ENCODE data around the gene DNASE1L1.

Gene DNASE1L1

DNA sequence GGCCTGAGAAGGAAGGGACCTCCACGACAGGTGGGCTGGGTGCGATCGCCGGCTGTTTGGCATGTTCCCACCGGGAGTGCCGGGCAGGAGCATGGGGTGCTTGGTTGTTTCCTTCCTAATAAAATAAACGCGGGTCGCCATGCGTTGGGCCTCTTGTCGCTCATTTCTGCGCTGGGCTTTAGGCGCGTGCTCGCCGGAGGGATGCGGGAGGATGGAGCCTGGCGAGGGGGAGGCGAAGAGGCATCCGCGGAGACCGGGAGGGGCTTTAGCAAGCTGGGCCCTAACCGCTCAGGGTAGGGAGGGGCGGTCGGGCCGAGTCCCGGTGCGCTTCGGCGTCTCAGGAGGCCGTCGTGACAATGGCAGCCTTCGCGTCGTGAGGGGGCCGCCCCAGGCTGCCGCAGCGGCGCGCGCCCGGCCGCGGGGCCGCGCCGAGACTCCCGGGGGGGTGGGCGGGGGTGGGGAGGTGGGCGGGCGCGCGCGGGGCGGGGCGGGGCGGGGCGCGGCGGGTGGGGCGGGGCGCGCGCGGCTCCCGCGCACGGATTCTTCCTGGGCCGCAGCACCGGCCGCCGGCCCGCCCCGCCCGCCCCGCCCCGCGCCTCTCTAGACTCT is 27.4 kb upstream of the DNASE1L1 start:
- DNase-seq: peak; percentile 9

DNA sequence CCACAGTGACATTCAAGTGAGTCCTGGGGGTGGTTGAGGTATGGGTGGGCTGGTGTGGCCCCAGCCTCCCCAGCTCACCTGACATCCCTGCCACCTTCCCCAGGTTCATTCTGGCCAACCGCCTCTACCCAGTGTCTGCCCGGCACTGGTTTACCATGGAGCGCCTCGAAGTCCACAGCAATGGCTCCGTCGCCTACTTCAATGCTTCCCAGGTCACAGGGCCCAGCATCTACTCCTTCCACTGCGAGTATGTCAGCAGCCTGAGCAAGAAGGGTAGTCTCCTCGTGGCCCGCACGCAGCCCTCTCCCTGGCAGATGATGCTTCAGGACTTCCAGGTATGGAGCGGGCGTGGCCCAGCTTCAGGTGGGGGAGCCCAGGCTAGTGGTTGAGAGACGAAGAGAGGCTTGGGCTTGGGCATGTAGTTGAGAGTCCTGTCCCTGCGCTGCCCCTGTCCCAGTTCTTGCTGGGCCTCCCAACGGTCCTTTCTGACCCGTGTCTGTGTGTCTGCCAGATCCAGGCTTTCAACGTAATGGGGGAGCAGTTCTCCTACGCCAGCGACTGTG is 26.2 kb upstream of the DNASE1L1 start:
- DNase-seq: no peak

DNA sequence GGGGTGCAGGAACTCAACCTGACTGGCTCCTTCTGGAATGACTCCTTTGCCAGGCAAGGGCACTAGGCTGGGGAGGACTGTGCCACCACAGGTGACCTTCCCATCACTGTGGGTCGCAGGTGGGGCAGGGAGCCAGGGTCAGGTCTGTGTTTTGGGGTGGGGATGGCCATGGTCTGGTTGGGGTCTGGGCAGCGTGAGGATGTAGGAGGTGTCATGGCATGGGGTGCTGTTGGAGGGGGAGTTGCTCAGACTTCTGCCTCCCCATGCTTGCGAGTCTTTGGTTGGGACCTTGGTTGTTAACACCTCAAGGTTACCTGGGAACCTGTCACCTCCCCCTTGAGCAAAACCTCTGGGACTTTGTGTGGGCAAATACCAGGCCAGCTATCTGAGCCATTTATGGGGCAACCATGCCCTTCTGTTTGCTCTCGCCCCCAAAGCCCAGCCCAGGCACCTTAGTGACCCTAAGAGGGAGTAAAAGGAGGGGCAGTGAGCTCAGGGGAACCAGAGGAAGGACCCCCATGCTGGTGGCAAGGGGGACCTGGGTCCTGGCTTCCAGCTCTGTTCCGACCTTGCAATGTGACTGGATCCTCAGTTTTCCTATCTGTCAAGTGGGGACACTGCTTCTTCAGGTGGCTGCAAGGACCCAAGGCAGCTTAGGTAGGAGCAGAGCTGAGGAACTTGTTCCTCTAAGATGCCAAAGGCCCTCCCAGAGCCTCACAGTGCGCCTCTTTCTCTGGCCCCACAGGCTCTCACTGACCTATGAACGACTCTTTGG is 25.5 kb upstream of the DNASE1L1 start:
- no peak for DNase-seq

DNA sequence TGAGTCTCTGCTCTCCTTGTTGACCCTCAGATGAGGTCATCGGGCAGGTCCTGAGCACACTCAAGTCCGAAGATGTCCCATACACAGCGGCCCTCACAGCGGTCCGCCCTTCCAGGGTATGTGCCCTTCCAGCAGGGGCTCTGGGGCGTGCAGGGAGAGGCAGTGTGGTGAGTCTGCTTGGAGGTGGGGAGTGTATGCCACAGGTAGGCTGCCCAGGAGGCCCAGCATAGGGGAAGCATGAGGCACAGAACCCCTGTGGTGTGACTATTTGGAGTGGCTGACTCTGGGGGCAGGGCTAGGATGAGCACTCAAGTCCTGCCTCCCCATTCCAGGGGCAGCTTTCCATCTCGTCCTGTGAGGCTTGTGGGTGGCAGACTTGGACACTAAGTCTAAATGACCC is 24.6 kb upstream of the DNASE1L1 start:
- no peak for DNase-seq

DNA sequence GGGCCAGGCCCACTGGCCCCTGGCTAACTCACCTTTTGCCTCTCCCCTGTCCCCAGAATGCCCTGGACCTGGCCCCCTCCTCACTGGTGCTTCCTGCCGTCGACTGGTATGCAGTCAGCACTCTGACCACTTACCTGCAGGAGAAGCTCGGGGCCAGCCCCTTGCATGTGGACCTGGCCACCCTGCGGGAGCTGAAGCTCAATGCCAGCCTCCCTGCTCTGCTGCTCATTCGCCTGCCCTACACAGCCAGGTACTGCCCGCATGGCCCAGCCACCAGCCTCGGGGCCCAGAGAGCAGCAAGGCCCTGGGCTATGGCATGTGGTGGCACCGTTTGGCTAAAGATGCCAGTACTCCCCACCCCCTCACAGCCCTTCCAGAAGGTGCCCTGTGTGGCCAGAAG is 23.2 kb upstream of the DNASE1L1 start:
- no peak for DNase-seq

DNA sequence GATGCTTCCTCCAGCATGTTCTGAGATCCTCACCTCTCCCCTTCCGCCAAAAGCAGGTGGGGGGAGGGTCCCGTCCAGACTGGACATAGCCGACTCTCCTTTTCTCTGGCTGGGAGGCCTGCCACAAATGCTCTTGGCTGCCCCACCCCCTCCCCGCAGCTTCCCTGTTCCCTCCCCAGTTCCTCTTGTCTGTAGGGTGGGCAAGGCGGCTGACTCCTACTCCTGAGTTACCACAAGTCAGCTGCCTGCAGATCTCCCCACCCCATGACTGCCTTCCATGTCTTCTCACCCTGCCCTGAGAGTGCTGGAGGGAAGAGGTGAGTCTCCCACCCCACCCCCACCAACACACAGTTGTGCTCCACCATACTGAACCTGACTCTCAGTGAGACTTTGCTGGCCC is 22.3 kb upstream of the DNASE1L1 start:
- no peak for DNase-seq

DNA sequence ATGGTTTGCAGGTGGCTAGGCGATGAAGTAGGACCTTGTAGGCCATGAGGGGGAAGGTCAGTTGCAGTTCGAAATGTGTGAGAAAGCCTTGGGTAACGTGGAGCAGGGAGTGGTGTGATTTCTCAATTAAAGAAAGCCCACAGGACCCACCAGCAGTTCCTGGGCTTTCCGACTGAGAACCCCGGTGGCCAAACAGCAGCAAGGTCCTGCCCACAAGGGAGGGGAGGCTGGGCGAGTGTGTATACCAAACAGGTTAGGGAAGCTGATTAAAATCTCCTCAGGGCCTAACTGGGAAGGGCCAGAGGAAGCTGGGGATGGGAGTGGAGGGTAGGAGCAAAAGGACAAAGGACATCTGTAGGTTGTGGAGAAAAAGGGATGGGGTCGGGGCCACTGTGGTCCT is 21.9 kb upstream of the DNASE1L1 start:
- DNase-seq: no peak

DNA sequence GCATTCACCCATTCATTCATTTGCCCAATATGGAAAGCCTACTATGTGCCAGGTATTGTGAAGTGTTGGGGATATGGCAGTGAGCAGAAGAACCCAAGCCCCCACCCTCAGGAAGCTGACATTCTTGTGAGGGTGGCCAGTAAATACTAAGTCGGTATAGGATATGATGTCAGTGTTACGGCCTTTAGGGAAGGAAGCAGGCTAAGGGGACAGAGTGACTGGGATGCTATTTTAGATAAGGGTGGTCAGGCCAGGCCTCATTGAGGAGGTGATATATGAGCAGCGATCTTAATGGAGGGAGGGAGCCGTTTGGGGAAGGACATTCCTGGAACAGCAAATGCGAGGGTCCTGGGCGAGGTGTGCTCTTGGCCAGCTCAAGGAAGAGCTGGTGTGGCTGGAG is 21.4 kb upstream of the DNASE1L1 start:
- DNase-seq: no peak

DNA sequence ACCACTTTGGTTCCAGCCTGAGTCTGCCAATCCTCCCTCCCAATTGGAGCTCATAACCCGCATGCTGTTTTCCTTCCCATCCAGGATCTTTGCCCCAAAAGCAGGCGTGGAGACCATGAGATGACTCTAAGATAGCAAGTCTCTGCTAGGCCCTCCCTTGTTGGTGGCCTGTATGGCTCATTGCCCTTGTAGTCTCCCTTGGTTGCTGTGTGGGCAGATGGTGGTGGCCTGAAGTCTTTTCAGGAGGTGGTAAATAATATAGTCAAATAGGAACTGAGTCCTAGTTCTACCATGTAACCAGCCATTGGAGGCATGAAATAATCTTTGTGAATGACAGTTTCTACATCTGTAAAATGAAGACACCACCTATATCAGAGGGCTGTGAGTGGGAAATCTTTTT is 20.7 kb upstream of the DNASE1L1 start:
- no peak for DNase-seq

DNA sequence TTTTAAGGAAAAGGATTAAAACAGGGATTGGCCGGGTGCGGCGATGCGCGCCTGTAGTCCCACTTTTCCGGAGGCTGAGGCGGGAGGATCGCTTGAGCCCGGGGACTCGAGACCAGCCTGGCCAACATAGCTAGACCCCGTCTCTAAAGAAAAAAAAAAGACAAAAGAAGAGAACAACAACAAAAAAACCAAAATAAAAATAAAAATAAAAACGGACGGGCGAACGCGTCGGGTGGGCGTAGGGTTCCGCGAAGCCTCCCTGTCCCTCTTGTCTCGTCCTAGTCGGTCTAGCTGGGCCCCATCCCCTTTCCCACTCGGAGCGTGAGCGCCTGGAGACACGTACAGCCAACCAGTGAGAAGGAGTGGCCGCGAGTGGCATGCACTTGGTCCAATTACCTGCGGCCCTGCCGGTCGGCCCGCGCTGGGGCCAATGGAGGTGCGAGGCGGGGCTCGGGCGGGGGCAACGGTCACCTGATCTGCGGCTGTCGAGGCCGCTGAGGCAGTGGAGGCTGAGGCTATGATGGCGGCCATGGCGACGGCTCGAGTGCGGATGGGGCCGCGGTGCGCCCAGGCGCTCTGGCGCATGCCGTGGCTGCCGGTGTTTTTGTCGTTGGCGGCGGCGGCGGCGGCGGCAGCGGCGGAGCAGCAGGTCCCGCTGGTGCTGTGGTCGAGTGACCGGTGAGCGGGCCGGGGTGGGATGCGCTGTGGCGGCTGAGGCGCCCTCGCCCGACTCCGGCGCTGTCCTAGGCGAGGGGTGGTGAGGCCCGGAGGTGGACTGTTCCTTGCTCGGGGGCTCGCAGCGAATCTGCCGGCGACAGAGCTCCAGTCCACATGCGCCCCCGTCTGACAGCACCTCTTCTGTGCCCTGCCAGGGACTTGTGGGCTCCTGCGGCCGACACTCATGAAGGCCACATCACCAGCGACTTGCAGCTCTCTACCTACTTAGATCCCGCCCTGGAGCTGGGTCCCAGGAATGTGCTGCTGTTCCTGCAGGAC is 19.4 kb upstream of the DNASE1L1 start, which contains the start of gene ATP6AP1:
Gene ATP6AP1 (plus strand): TSS at position 502 of the 996 bp plus-strand sequence. CDS start 16 bp downstream, at position 518.
- DNase-seq: peak; percentile 90

DNA sequence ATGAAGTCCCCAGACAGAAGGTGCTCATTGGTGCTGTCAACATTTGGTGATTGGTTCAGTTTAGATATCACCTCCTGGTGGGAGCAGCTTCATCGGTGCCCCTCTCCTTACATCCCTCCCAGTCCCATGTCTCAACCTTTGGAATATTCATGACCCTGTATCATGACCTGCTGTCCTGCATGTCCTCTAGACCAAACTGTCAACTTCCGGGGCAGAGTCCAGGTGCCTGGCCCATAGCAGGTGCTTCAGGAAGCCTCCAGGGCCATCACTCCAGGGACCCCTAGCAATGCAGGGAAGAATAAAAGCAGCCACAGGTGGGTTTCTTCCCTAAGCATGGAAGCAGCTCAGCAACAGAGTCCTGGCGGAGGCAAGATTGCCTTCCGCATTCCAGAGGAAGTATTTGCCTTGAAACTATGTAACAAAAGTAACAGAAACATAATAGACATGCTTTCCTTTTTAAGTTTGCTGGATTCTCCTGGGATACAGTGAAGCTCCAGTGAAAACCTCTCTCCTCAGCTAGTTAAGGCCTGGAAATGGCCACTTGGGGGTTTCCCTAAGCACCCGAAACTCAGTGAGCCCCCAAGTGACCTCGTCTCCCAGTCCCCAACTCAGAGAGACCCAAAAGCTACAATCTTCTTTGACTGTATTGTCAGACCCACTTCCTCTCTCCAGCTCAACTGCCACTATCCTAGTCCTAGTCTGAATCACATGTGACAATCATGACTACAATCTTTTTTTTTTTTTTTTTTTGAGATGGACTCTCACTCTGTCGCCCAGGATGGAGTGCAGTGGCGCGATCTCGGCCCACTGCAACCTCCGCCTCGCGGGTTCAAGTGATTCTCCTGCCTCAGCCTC is 18.1 kb upstream of the DNASE1L1 start:
- no peak for DNase-seq

DNA sequence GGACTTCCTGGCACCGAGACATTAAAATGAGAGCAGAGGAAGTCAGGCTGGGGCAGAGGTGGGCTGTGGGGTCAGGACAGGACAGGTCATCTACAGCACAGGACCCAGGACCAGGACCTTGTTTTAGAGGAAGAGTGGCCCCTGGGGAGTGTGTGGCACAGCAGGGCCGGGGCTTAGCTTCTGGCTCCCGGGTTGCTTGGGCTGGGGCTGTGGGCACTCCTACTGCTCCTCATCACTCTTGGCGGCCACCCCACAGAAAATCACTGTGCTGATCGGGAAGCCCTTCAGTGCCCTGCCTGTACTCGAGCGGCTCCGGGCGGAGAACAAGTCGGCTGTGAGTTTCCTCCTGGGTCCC is 11.3 kb upstream of the DNASE1L1 start:
- DNase-seq: no peak

DNA sequence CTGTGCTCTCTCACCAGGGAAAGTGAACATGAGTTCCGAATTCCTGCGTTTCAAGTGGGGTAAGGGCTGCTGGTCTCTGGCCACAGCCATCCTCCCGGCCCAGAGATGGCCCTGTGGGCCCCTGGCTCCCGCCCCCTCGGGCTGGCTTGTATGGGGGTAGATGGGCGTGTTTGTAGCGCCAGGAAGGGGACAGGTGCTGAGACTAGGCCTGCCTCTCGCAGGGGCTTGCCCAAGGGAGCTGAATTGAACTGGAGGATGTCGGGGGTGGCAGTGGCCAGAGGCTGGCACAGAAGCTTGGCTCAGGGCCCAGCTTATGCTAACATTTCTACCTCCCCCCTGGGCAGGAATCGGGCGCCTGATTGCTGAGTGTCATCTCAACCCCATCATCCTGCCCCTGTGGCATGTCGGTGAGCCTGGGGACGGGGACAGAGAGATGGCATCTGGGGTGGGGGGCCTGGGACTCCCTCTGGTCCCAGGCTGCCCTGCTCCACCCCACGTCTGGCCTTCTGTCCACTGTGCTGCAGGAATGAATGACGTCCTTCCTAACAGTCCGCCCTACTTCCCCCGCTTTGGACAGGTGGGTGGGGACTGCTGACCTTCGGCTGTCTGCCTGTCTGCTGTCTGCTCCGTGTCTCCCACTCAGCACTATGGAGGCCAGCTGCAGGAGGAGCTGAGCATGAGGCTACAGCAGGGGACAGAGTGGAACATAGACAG is 10.8 kb upstream of the DNASE1L1 start:
- DNase-seq: no peak

DNA sequence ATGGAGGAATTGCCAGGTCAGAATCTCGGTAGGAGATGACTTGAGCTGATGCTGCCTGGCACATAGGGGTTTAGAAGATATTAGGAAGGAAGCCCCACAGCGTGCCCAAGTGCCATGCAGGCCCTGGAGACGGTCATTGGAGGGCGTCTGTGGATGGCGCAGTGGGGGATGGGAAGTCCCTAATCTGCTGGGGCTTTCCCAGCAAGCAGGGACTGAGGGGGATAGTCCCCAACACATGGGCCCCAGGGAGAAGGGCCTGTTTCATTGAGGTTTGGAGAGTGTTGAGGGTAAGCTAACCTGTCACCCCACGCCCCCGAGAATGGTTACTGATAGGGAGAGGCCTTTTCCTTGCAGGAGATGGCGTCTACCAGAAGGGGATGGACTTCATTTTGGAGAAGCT is 10.1 kb upstream of the DNASE1L1 start:
- no peak for DNase-seq

DNA sequence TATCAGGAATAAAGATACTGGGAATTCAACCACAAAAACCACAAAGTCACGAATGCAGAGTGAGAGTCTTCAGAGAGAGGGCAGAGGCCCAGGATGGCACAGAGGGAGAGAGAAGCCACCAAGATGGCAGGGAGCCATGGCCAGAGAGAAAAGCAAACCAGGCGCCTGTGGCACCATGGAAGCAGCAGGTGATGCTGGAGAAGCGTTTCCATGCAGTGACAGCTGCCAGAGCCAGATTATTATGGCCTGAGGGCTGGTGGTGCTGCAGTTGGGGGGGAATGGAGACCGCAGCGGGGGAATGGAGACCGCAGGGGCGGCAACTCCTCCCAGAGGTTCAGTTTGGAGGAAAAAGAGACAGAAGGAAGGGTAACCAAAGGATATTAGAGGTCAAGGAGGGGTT is 8.1 kb upstream of the DNASE1L1 start:
- no peak for DNase-seq

DNA sequence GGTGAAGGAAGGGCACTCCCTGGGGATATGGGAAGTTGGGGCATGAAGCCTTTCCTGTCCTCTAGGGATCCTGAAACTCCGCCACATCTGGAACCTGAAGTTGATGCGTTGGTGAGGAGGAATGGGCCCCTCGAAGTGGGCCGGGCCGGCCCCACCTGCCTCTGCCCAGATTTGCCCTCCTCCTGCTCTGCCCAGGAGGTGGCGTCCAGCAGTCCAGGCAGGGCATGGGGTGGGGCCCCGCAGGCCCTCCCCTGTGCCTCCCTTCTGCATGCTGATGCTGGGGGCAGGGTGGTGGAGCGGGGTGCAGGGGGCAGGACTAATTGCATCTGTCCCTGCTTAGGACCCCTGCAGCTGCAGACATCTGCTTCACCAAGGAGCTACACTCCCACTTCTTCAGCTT is 4.1 kb upstream of the DNASE1L1 start:
- no peak for DNase-seq

DNA sequence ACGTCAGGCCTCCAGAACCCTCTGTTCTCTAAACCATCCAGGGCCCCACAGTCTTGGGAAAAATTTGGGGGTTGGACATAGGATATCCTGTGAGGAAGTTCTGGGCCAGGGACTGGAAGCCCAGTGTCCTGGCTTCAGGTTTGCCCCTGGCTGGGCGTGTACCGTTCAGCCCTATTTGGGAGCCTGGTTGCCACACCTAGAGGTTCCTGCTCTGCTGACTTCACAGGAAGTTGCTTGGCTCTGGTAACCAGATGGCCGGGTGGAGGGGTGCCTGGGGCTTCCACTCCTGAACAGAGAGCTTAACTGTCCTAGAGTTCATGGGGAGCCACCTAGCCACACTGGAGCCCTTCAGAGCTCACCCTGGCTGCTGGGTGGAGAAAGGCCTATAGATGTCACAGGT is 3.4 kb upstream of the DNASE1L1 start:
- DNase-seq: no peak

DNA sequence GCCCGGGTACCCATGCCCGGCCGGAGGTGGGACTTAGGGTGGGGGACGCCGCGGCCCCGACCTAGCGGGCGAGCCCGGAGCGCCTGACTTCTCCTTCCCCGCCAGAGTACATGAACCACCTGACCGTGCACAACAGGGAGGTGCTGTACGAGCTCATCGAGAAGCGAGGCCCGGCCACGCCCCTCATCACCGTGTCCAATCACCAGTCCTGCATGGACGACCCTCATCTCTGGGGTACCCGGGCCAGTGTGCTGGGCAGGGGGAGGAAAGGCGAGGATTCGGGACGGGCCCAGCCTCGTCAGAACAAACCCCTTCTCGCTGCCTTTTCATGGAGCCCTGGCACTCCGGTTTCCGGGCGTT is 2.9 kb upstream of the DNASE1L1 start:
- peak; percentile 60 for DNase-seq

DNA sequence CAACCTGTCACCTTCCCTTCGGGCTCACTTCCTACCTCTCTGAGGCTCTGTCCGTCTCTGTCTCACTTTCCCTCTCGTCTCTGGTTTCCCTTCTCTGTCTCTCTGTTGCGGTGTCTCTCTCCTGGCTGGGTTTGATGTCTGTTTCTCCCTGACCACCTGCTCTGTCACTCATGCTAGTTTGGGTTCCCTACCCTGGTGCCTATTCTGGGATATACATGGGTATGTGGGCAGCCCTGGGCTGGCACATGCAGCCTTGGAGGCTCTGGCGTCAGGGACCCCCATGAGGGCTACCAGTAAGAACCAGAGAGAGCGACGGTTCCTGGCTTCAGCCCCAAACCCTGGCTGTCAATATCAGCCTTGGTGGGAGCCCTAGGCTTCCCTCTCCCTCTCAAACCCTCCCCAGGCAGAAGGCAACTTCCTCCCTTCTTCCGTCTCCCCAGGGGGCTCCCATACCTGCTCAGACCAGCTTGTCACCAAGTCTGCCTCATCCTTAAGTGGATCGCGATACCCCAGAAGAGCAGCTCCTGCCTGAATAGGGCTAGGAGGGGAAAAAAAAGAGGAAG is 314 bp downstream of the DNASE1L1 start:
- no peak for DNase-seq

DNA sequence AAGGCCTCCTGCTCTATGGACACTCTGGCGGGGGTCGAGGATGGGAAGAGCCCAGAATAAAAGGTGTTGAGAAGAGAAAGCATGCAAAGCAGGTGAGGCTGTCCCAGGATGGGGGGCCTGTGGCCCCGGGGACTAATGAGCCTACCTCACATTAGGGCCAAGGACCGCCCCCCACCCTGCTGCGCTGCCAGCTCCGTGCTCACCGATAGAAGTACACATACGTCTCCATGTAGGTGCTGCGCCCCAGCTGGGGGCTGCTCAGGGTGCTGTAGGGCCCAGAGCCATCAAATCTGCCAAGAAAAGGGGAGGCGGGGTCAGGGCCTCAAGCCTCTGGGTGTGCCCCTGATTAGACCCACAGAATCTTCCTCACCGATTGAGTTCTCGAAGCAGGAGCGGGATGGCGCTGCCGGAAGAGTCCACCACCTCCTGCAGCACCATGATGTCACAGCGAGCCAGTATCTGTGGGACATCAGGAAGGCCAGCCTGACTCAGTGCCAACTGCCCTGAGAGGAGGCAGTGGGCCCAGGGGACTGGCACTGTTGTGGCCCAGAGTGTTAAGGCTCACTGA is 4.3 kb downstream of the DNASE1L1 start:
- no peak for DNase-seq

DNA sequence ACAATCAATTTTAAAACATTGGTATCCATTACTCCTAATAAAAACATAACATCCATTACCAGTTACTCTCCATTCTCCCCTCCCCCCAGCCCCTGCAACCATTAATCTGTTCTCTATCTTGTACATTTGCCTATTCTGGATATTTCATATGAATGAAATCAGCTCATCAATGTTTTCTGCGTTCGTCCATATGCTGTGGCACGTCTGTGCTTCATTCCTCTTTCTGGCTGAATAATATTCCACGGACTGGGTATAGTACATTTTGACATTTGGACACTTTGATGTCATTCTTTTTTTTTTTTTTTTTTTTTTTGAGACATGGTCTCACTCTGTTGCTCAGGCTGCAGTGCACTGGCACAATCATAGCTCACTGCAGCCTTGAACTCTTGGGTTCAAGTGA is 5.2 kb downstream of the DNASE1L1 start:
- DNase-seq: no peak
